ENCODE measurements around the gene NFATC2. TPM values are rescaled to one million over a fixed set of nuclear protein-coding genes. Genes with fewer than 3 reads are reported as not detected.

The NFATC2 gene
- total RNA-seq, 1 donor from 2014 or later = 3.9 TPM

- Mint-ChIP-seq H3K4me3 (ENCODE audit: unreplicated experiment) (no peak overlapping the region), H3K9me3 (ENCODE audit: unreplicated experiment) (peaks cover 2% of the 10 kb centered on the region), H3K36me3 (ENCODE audit: low read depth, unreplicated experiment) (peaks cover 10% of the 10 kb centered on the region), H3K27ac (ENCODE audit: unreplicated experiment) (no peak overlapping the region), H3K27me3 (ENCODE audit: low read depth, unreplicated experiment) (peaks cover 4% of the 10 kb centered on the region), H3K4me1 (ENCODE audit: low read depth, unreplicated experiment) (peaks cover 6% of the 10 kb centered on the region)
- Histone ChIP-seq H3K36me3 (ENCODE audit: insufficient read depth, low read length) (no peaks in the 10 kb centered on the region), H3K4me3 (ENCODE audit: insufficient read depth, low read depth, low read length) (no peak overlapping the region), H3K9ac (ENCODE audit: low read length) (no peak overlapping the region), H3K27me3 (ENCODE audit: insufficient read depth, low read length) (no peaks in the 10 kb centered on the region), H3K4me1 (ENCODE audit: insufficient read depth, low read length) (no peaks in the 10 kb centered on the region), H3K79me2 (ENCODE audit: insufficient read depth, low read length) (no peaks in the 10 kb centered on the region), H3K4me2 (ENCODE audit: low read length) (no peak overlapping the region), H2AFZ (ENCODE audit: low read depth, low read length) (no peak overlapping the region), H3K9me3 (ENCODE audit: insufficient read depth, low read depth, low read length) (no peaks in the 10 kb centered on the region), H4K20me1 (ENCODE audit: insufficient read depth, low read length) (no peaks in the 10 kb centered on the region), H3K27ac (ENCODE audit: low read depth, low read length) (no peak overlapping the region)
- no peak for FAIRE-seq
- no peak for DNase-seq (ENCODE audit: low read depth)
- TF ChIP-seq CTCF (IDR thresholded peaks at IDR 0.05; ENCODE audit: insufficient read depth, low read depth, low read length) (no peak), EZH2 (IDR thresholded peaks at IDR 0.05; ENCODE audit: insufficient read depth, low read length) (no peak)
Measured at GRCh38 chr20:51468636-51469035, 73.9 kb downstream of the NFATC2 start.

GRCh38 chr20:51467956-51468626 is 74.4 kb downstream of the NFATC2 start:
- FAIRE-seq (no peak), DNase-seq (ENCODE audit: low read depth) (no peak)
- TF ChIP-seq CTCF (IDR thresholded peaks at IDR 0.05; ENCODE audit: insufficient read depth, low read depth, low read length) = no peak
- TF ChIP-seq EZH2 (IDR thresholded peaks at IDR 0.05; ENCODE audit: insufficient read depth, low read length) = no peak
- Histone ChIP-seq H3K27ac (ENCODE audit: low read depth, low read length) (no peak overlapping the region), H2AFZ (ENCODE audit: low read depth, low read length) (no peak overlapping the region), H3K4me3 (ENCODE audit: insufficient read depth, low read depth, low read length) (no peak overlapping the region), H3K9ac (ENCODE audit: low read length) (no peak overlapping the region), H3K36me3 (ENCODE audit: insufficient read depth, low read length) (no peaks in the 10 kb centered on the region), H3K4me1 (ENCODE audit: insufficient read depth, low read length) (no peaks in the 10 kb centered on the region), H3K9me3 (ENCODE audit: insufficient read depth, low read depth, low read length) (no peaks in the 10 kb centered on the region), H3K27me3 (ENCODE audit: insufficient read depth, low read length) (no peaks in the 10 kb centered on the region), H3K79me2 (ENCODE audit: insufficient read depth, low read length) (no peaks in the 10 kb centered on the region), H4K20me1 (ENCODE audit: insufficient read depth, low read length) (no peaks in the 10 kb centered on the region), H3K4me2 (ENCODE audit: low read length) (no peak overlapping the region)
- H3K27me3 Mint-ChIP-seq (ENCODE audit: low read depth, unreplicated experiment) = peaks cover 4% of the 10 kb centered on the region
- H3K4me1 Mint-ChIP-seq (ENCODE audit: low read depth, unreplicated experiment) = peaks cover 6% of the 10 kb centered on the region
- H3K27ac Mint-ChIP-seq (ENCODE audit: unreplicated experiment) = no peak overlapping the region
- H3K4me3 Mint-ChIP-seq (ENCODE audit: unreplicated experiment) = no peak overlapping the region
- H3K9me3 Mint-ChIP-seq (ENCODE audit: unreplicated experiment) = peaks cover 2% of the 10 kb centered on the region
- H3K36me3 Mint-ChIP-seq (ENCODE audit: low read depth, unreplicated experiment) = peaks cover 10% of the 10 kb centered on the region

- Mint-ChIP-seq H3K4me3 (ENCODE audit: unreplicated experiment) (no peak overlapping the region), H3K9me3 (ENCODE audit: unreplicated experiment) (peaks cover 2% of the 10 kb centered on the region), H3K36me3 (ENCODE audit: low read depth, unreplicated experiment) (peaks cover 4% of the 10 kb centered on the region), H3K27me3 (ENCODE audit: low read depth, unreplicated experiment) (peaks cover 4% of the 10 kb centered on the region), H3K27ac (ENCODE audit: unreplicated experiment) (no peak overlapping the region), H3K4me1 (ENCODE audit: low read depth, unreplicated experiment) (peaks cover 2% of the 10 kb centered on the region)
- no peak overlapping the region for H3K4me3 ChIP-seq (ENCODE audit: insufficient read depth, low read depth, low read length)
- H3K4me2 ChIP-seq (ENCODE audit: low read length) = no peak overlapping the region
- H4K20me1 ChIP-seq (ENCODE audit: insufficient read depth, low read length) = no peaks in the 10 kb centered on the region
- peaks cover 4% of the 10 kb centered on the region for H3K4me1 ChIP-seq (ENCODE audit: insufficient read depth, low read length)
- H3K79me2 ChIP-seq (ENCODE audit: insufficient read depth, low read length) = no peaks in the 10 kb centered on the region
- DNase-seq (ENCODE audit: low read depth) (no peak), FAIRE-seq (no peak)
- no peaks in the 10 kb centered on the region for H3K36me3 ChIP-seq (ENCODE audit: insufficient read depth, low read length)
- H3K27me3 ChIP-seq (ENCODE audit: insufficient read depth, low read length) = no peaks in the 10 kb centered on the region
- H3K27ac ChIP-seq (ENCODE audit: low read depth, low read length) = no peak overlapping the region
- TF ChIP-seq CTCF (IDR thresholded peaks at IDR 0.05; ENCODE audit: insufficient read depth, low read depth, low read length) (no peak), EZH2 (IDR thresholded peaks at IDR 0.05; ENCODE audit: insufficient read depth, low read length) (no peak)
- no peak overlapping the region for H2AFZ ChIP-seq (ENCODE audit: low read depth, low read length)
- no peak overlapping the region for H3K9ac ChIP-seq (ENCODE audit: low read length)
- H3K9me3 ChIP-seq (ENCODE audit: insufficient read depth, low read depth, low read length) = no peaks in the 10 kb centered on the region
Measured at GRCh38 chr20:51463998-51464397, 78.5 kb downstream of the NFATC2 start.

Data from astrocyte (in vitro differentiated cells and primary cell).